HG02642 (cell line): Measurements from ENCODE around the gene FAM184A.
A peak's percentile ranks its signal among the peaks of the same experiment; 100 is the strongest.
"Not testable (repeated sequence)": the region's sequence is repeated elsewhere in the genome, so short reads cannot be mapped to it uniquely, and the experiment has no call there.

Experiments
- ATAC-seq: cut with Tn5 transposase; IDR thresholded peaks from one replicate; pipeline ENCODE4 v1.9.1; 2021; ENCODE audit warnings: mild to moderate bottlenecking; ENCODE audit not compliant: unreplicated experiment, poor library complexity

FAM184A gene

GRCh38 chr6:119097815-119098361, 19.4 kb upstream of the FAM184A start:
- ATAC-seq, result not testable (repeated sequence)

GRCh38 chr6:119096721-119097565, 18.5 kb upstream of the FAM184A start:
- ATAC-seq, result no peak

GRCh38 chr6:119090256-119090655, 11.8 kb upstream of the FAM184A start:
- ATAC-seq, result no peak

GRCh38 chr6:119084784-119085183, 6.3 kb upstream of the FAM184A start:
- no peak for ATAC-seq

GRCh38 chr6:119083007-119083406, 4.5 kb upstream of the FAM184A start:
- ATAC-seq, result no peak

GRCh38 chr6:119079283-119079809, 882 bp upstream of the FAM184A start:
- no peak for ATAC-seq

GRCh38 chr6:119077643-119078375, 655 bp downstream of the FAM184A start:
- ATAC-seq, result peak; percentile 41

- ATAC-seq, result no peak
Measured at GRCh38 chr6:119077391-119077642, 1.1 kb downstream of the FAM184A start.

GRCh38 chr6:119076576-119077390, 1.7 kb downstream of the FAM184A start:
- no peak for ATAC-seq

- no peak for ATAC-seq
Measured at GRCh38 chr6:119076173-119076572, 2.3 kb downstream of the FAM184A start.

GRCh38 chr6:119075200-119075981, 3.1 kb downstream of the FAM184A start:
- ATAC-seq, result no peak

- ATAC-seq, result no peak
Measured at GRCh38 chr6:119073307-119074051, 5.0 kb downstream of the FAM184A start.

- no peak for ATAC-seq
Measured at GRCh38 chr6:119071576-119071975, 6.9 kb downstream of the FAM184A start.

- ATAC-seq, result no peak
Measured at GRCh38 chr6:119067091-119067490, 11.4 kb downstream of the FAM184A start.

GRCh38 chr6:119066517-119066916, 11.9 kb downstream of the FAM184A start:
- no peak for ATAC-seq

- ATAC-seq, result no peak
Measured at GRCh38 chr6:119065955-119066354, 12.5 kb downstream of the FAM184A start.

- ATAC-seq, result no peak
Measured at GRCh38 chr6:119065382-119065781, 13.1 kb downstream of the FAM184A start.

- ATAC-seq, result no peak
Measured at GRCh38 chr6:119063491-119063890, 15.0 kb downstream of the FAM184A start.

GRCh38 chr6:119061215-119061614, 17.2 kb downstream of the FAM184A start:
- ATAC-seq, result no peak
